Measurements from ENCODE around the gene REC8.
"Not testable (repeated sequence)": the region's sequence is repeated elsewhere in the genome, so short reads cannot be mapped to it uniquely, and the experiment has no call there.

REC8 gene

DNA sequence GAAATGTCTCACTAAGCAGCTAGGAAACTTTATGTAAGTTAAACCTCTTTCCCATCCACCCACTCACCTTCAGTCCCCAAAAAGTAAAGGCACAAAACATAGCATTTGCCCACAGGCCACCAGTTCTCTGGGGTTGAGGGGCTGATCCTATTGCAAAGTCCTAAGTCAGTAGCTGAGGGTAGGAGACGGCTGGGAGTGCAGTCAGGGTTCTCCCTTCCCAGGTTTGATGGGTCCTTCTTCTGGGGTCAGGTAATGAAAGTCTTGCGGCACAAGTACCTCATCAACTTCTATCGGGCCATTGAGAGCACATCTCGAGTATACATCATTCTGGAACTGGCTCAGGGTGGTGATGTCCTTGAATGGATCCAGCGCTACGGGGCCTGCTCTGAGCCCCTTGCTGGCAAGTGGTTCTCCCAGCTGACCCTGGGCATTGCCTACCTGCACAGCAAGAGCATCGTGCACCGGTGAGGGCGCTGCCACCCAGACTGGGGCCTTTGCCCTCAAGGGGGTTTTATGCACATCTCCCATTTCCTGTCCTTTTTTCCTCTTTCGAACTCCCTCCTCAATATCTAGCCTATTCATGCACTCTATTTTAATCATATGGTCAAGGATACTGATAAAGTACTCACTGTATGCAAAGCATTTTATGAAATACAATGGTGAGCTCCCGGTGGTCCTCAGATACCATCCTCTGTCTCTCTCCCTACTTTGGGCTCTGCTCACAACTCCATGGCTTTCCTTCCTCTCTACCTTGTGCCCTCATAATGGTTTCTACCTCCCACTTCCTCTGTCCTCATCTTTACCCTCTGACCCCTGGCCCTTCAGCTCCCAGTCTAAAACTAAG is 34.6 kb downstream of the REC8 start:
- no peak for DNase-seq

DNA sequence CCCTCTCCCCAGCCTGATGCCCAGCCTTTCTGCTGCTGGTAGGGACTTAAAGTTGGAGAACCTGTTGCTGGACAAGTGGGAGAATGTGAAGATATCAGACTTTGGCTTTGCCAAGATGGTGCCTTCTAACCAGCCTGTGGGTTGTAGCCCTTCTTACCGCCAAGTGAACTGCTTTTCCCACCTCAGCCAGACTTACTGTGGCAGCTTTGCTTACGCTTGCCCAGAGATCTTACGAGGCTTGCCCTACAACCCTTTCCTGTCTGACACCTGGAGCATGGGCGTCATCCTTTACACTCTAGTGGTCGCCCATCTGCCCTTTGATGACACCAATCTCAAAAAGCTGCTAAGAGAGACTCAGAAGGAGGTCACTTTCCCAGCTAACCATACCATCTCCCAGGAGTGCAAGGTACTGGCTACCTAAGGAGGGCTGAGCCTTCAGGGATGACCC is 35.2 kb downstream of the REC8 start:
- DNase-seq, result no peak

DNA sequence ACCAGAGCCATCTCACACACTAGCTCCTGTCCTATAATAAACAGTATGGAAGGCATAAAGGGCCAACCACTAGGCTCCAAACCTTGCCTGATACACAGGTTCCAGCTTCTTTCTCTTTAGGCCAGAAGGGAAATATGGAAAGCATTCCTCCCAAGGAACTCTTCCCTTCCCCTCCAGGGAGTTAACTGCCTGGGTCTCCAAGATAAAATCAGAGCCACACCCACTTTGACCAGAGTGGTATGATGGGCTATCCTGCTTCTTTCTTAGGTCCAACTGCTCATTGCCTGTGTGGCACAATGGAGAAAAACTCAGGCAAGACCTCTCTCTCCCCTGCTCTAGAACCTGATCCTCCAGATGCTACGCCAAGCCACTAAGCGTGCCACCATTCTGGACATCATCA is 35.7 kb downstream of the REC8 start:
- DNase-seq, result no peak

DNA sequence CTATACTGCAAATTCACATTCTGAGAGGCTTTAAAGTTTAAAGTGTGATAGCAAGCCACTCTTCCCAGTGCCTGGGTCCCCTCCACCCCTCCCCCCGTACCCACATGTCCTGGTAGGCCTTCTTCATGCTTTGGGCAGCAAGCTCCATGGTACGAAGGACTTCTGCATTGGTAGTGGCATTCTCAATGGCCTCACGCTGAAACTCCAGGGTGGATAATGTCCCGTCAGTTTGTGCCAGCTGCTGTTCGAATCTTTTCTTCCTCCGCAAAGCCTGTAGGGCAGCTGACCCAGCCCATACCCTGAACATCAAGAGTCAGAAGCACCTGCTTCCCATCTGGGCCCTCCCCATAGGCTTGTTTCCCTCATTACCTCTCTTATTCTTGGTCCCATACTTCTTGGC is 39.4 kb downstream of the REC8 start:
- no peak for DNase-seq

DNA sequence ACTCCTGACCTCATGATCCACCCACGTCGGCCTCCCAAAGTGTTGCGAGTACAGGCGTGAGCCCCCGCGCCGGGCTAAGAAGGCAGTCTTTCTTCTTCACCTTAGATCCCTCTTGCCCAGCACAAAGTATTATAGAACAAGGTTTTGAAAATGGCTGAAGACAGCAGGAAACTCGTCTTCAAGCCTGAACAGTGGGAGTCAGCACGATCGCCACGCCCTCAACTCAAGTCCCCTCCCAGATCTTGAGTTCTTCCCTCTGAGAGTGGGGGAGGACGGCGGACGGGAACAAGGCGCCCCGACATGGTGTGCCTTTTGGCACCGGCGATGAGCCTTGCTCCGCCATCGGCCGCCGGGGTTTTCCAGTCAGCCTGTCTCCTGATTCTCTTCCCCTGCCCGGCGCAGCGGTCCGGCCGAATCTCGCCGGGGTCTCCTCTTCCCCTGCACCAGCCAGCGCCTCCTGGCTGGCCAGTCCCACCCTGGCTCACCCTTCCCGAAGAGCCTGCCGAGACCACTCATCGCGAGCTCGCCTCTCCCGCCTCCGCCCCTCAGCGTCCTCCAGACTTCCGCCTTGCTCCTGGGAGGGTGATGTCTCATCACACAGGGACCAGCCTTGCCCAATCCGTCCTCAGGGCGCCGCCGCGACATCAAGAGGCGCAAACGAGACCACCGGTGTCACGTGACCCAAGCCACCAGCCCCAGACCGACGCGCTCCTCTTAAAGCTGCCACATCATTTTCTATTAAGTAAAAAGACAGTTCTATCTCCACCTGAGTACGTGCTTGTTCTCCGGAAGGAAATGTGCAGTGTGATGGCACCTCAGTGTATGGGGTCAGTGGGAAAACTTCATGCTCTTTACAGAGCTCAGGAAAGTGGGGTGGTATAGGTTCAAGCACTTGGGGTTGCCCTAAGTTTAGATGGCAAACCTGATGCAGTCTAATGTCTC is 41.3 kb downstream of the REC8 start, which contains the start of gene CHMP4A:
Gene CHMP4A (minus strand): TSS at position 565 of the 942 bp plus-strand sequence. CDS start 49 bp downstream, at position 516.
- DNase-seq, result peak; percentile 98 to 99

DNA sequence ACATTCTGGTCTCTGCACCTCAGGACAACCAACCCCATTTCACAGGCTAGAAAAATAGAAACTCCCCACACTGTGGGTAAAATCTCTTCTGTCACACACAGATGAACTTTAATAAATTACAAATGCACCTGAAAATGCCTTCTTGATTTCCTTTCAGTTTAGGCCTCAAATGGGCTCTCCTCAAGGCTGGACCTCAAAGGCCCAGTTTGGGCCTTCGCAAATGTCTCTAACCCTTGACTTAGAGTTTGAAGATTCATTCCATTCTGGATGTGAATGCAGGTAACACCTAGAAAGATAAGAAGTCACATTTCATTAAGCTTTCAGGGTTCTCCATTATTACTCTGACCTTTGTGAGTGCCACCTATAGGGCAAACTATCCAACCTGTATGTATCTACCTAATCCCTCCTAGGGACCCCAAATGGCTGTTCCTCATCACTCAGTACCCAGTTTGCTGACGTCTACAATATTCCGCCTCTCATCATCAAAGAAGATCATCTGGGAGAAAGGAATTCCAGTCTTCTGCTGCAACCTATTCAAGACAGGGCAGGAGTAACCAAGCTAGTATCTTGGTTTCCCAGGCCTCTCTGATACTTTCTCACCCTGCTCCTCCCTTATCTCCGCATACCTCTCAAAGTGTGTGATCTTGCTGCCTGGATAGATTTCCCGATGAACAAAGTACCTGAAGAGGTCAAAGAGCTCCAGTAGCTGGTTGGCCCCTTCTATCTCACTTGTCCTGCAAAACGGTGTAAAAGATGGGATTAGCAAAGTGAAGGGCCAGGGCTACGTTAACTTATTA is 42.2 kb downstream of the REC8 start:
- no peak for DNase-seq

DNA sequence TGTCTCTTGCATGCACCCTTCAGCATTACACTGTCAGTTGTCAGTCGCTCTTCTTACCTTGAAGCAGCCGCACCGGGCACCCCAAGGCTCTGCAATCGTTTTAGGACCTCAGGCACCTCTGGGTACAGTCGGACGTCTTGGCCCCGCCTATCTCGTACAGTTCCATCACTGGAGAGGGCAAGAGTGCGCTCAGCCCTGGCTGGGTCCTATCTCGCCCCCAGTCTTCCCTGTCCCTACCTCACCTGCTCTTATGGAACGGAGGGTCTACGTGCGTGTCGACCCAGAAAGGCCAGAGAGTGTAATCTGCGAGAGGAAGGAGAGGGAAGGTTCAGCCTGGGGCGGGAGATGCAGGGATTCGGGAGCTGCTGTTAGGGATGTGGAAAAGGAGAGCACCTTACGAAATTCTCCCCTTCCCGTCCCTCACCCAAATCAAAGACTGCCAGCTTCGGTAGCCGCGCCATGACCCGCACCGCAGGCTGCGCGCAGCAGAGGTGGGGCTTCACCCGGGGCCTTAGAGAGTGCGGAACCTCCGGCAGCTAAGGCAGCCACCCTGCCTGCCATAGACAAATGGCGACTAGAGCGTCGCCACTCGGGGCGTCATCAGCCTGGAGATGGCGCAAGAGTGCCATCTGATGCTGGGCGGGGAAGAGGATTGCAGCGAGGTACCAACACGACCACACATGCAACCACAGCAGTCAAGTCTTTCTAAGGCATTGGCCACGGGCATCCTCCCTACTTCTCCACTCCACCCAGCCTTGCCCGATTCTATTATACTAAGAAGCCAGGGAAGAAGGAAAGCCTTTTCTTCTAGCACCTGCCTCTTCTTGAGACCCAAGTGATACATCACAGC is 43.8 kb downstream of the REC8 start, which contains the start of gene MDP1:
Gene MDP1 (minus strand): TSS at position 572 of the 850 bp plus-strand sequence. CDS start 111 bp downstream, at position 461.
- peak; percentile 92 to 94 for DNase-seq

DNA sequence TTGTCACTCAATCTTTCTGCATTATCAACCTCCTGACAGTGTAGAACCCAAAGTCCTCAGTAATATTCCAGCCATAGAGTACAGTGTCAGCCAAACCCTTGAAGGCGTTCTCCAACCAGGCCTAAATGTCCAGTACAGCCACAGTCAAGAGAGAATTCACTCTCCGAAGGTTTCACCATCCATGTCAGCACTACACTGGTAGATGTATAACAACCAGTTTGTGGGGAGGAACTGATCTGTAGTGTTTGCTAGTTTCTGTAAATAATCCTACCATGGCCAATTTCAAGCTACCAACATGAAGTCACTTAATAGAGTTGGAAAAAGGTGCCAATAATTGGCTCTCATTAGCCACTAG is 44.4 kb downstream of the REC8 start:
- DNase-seq, result no peak

DNA sequence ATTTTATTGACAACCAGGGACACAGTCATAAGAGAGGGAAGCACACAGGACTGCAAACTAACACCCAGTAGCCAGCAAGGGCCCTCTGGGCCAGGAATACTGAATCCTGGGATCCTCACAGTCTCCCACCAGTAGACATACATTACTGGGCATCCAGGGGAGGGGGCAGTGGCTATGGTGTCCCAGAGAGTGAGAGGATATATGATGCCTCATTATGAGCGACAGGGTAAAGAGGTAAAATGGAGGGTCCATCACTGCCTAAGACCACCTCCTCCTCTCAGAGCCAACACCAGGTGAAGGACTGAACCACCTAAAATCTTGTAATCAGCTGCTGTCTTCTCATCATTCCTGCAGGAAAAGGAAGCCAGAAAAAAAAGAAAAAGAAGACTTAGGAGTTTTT is 45.0 kb downstream of the REC8 start:
- DNase-seq, result not testable (repeated sequence)

DNA sequence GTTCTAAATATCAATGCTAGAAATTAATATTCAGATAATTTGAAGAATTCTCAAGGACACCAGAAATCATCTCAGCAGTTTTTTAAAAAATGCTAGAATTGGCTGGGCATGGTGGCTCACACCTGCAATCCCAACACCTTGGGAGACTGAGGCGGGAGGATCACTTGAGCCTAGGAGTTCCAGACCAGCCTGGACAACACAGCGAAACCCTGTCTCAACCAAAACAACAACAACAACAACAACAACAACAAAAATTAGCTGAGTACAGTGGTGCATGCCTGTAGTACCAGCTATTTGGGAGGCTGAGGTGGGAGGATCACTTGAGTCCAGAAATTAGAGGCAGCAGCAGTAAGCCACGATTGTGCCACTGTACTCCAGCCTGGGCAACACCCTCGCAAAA is 47.2 kb downstream of the REC8 start:
- DNase-seq, result no peak

DNA sequence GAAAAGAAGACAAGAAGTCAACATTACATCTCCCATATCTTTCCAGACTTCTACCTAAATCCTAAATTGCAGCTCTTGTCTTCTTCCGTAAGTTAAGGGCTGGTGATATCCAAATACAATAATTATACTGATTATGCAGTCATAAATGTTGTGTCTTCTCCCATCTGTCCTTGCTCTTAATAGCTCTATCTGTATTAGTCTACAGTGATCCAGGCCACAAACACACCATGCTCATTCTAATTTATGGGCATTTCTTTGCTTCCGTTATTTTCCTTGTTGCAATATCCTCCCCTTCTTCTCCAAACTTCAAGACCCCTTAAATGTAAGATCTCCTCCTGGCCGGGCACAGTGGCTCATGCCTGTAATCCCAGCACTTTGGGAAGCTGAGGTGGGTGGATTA is 47.6 kb downstream of the REC8 start:
- no peak for DNase-seq

DNA sequence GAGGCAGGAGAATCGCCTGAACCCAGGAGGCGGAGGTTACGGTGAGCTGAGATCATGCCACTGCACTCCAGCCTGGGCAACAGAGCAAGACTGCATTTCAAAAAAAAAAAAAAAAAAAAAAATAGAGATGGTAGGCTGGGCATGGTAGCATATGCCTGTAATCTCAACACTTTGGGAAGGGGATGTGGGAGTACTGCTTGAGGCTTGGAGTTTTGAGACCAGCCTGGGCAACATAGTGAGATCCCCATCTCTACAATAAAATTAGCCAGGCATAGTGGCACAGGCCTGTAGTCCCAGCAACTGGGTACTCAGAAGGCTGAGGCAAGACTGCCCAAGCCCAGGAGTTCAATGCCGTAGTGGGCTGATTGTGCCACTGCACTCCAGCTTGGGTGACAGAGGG is 51.1 kb downstream of the REC8 start:
- not testable (repeated sequence) for DNase-seq

DNA sequence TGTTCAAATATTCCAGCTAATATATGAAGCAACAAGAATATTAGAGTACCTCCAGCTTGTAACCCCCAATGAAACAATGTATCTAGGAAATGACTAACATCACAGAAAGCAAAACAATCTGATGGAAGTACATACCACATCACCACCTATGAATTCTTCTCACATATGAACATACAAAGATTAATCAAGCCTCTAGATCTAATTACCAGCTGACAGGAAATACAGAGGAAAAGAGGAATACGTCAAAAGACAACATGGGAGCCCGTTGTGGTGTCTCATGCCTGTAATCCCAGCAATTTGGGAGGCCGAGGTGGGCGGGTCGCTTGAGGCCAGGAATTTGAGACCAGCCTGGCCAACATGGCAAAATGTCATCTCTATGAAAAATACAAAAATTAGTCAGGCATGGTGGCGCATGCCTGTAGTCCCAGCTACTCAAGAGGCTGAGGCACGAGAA is 52.8 kb downstream of the REC8 start:
- DNase-seq, result no peak

DNA sequence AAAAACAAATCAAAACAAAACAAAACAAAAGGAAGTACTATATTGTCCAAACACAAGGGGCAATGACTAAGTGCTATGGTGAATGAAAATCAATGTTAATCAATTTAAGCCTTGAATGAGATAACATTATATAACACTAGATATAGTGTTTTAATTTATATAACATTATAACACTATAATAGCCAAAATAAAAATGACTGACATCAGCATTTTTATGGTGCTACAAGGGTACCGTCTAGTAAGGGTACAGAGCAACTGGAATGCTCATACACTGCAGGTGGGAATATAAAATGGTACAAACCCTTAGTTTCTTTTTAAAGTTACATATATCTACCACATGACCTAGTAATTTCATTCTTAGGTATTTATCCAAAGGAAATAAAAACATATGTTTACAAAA is 54.6 kb downstream of the REC8 start:
- DNase-seq, result no peak

DNA sequence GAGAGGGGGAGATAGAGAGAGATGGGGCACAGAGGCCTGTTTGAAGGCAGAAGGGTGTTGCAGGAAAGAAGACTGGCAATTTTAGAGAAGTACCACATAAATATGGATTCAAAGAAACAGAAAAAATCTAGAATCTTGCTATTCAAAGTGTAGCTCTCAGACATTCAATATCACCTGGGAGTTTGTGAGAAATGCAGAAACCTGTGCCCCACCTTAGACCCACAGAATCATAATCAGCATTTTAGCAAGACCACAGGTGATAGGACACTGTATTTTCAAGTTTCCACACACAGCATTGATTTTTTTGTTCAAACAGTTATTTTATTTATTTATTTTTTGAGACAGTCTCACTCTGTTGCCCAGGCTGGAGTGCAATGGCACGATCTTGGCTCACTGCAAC is 57.0 kb downstream of the REC8 start:
- DNase-seq, result no peak
